DOHH2 (cell line): Measurements from ENCODE around the gene SMARCA4.

Experiments
- H3F3A ChIP-seq: fragments of 200-600 bp; sonication (generic), shearing (Covaris generic); 2 replicates; pipeline ENCODE4 v1.6.0; 2016; ENCODE audit warnings: antibody characterized with exemption, mild to moderate bottlenecking; ENCODE audit not compliant: control insufficient read depth, insufficient read depth
- H3K27ac ChIP-seq: fragments of 200-600 bp; sonication (generic); 2 replicates; pipeline ENCODE4 v1.5.1; 2014; ENCODE audit warnings: low read depth, mild to moderate bottlenecking, low read length, moderate library complexity
- H3K27me3 ChIP-seq: fragments of 200-600 bp; sonication (generic); 2 replicates; pipeline ENCODE4 v1.6.1; 2014; ENCODE audit warnings: mild to moderate bottlenecking, low read length, mixed read lengths; ENCODE audit not compliant: control insufficient read depth
- H3K36me3 ChIP-seq: fragments of 200-600 bp; sonication (generic); 2 replicates; pipeline ENCODE4 v1.6.1; 2014; ENCODE audit warnings: mild to moderate bottlenecking, low read length, moderate library complexity, mixed read lengths; ENCODE audit not compliant: control insufficient read depth
- H3K4me1 ChIP-seq: fragments of 200-600 bp; sonication (generic); 2 replicates; pipeline ENCODE4 v1.6.1; 2014; ENCODE audit warnings: mild to moderate bottlenecking, low read length, mixed read lengths; ENCODE audit not compliant: control insufficient read depth
- H3K4me2 ChIP-seq: fragments of 200-600 bp; sonication (generic); 2 replicates; pipeline ENCODE4 v1.6.0; 2014; ENCODE audit warnings: mild to moderate bottlenecking, low read length, moderate library complexity
- H3K4me3 ChIP-seq: fragments of 200-600 bp; sonication (generic); 2 replicates; pipeline ENCODE4 v1.5.1; 2014; ENCODE audit warnings: mild to moderate bottlenecking, low read length, mixed read lengths
- H3K79me2 ChIP-seq: fragments of 200-600 bp; sonication (generic); 2 replicates; pipeline ENCODE4 v1.6.1; 2014; ENCODE audit warnings: mild to moderate bottlenecking, low read length, mixed read lengths; ENCODE audit not compliant: control insufficient read depth
- H3K9me2 ChIP-seq: fragments of 200-600 bp; sonication (generic); replicated peaks from 2 replicates; pipeline ENCODE4 v1.6.1; 2014; ENCODE audit warnings: mild to moderate bottlenecking, low read length, mixed read lengths; ENCODE audit not compliant: control insufficient read depth
- H3K9me3 ChIP-seq: fragments of 200-600 bp; sonication (generic); 2 replicates; pipeline ENCODE4 v1.6.1; 2014; ENCODE audit warnings: antibody characterized with exemption, low read length, mixed read lengths; ENCODE audit not compliant: control insufficient read depth, insufficient read depth
- H4K20me1 ChIP-seq: fragments of 200-600 bp; sonication (generic); 2 replicates; pipeline ENCODE4 v1.6.0; 2014; ENCODE audit warnings: low read depth, mild to moderate bottlenecking, antibody characterized with exemption, low read length, moderate library complexity; ENCODE audit not compliant: control insufficient read depth, insufficient read depth
- EZH2phosphoT487 ChIP-seq: fragments of 200-600 bp; sonication (generic); IDR thresholded peaks from 2 replicates; pipeline ENCODE4 v1.6.1; 2017; ENCODE audit warnings: borderline replicate concordance, mild to moderate bottlenecking, antibody characterized with exemption, low read length, moderate library complexity, mixed read lengths
- TF ChIP-seq, protein P1 (sequence below): fragments of 200-600 bp; sonication (generic); IDR thresholded peaks from one replicate; pipeline ENCODE4 v1.5.1; 2014; ENCODE audit warnings: antibody characterized with exemption, mild to moderate bottlenecking, low read depth, low read length; ENCODE audit not compliant: poor library complexity, severe bottlenecking

The SMARCA4 gene

DNA sequence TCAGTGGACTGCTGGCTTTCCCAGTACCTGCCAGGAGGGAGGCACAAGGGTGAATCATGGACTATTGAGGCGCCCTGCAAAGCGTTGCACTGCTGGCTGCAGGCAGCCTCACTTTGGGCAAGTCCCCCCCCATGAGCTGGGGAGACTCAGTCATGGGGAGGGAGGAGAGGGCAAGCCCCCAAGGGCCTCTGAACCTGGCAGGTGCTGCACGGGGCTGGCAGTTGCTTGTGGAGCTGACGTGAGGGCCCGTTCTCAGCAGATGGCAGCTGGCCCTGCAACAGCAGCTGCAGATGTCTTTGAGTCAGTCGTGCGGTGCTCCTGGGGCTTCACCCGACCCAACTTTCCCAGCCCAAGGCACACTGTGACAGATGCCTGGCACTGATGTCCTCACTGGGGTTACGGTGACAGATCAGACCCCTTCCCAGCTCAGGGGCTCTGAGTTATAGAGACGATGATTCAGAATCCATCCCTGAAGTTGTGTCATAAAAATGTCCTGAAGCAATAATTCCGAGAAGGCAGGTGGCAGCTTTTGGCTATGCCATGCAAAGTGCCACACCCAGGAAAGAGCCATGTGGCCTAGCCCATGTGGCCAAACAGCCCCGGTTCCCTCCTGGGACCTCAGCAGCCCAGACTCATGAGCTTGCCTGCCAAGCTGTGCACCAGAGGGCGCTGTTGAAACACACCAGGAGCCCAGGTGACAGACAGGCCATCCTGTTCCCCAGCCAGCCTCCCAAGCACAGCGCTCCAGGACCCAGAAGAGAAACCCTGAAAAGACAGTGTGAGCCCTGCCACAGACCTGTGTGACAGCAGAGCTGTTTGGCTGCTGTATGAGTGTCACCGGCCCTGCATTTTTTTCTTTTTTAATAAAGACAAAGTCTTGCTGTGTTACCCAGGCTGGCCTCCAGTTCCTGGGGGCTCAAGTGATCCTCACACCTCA lies 74.9 kb downstream of the SMARCA4 start:
- TF ChIP-seq, protein P1, sequence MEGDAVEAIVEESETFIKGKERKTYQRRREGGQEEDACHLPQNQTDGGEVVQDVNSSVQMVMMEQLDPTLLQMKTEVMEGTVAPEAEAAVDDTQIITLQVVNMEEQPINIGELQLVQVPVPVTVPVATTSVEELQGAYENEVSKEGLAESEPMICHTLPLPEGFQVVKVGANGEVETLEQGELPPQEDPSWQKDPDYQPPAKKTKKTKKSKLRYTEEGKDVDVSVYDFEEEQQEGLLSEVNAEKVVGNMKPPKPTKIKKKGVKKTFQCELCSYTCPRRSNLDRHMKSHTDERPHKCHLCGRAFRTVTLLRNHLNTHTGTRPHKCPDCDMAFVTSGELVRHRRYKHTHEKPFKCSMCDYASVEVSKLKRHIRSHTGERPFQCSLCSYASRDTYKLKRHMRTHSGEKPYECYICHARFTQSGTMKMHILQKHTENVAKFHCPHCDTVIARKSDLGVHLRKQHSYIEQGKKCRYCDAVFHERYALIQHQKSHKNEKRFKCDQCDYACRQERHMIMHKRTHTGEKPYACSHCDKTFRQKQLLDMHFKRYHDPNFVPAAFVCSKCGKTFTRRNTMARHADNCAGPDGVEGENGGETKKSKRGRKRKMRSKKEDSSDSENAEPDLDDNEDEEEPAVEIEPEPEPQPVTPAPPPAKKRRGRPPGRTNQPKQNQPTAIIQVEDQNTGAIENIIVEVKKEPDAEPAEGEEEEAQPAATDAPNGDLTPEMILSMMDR, result peak; percentile 99
- TF ChIP-seq EZH2phosphoT487, result no peak
- Histone ChIP-seq H3K27me3 (no peaks in the 10 kb centered on the region), H4K20me1 (no peaks in the 10 kb centered on the region), H3K9me3 (no peaks in the 10 kb centered on the region), H3K4me1 (peaks cover 75% of the 10 kb centered on the region), H3K4me2 (peak overlapping the region; percentile 65), H3F3A (peaks cover 15% of the 10 kb centered on the region), H3K9me2 (no peaks in the 10 kb centered on the region), H3K27ac (peak overlapping the region; percentile 93), H3K79me2 (peaks cover 36% of the 10 kb centered on the region), H3K36me3 (peaks cover 91% of the 10 kb centered on the region), H3K4me3 (peak overlapping the region; percentile 50)

DNA sequence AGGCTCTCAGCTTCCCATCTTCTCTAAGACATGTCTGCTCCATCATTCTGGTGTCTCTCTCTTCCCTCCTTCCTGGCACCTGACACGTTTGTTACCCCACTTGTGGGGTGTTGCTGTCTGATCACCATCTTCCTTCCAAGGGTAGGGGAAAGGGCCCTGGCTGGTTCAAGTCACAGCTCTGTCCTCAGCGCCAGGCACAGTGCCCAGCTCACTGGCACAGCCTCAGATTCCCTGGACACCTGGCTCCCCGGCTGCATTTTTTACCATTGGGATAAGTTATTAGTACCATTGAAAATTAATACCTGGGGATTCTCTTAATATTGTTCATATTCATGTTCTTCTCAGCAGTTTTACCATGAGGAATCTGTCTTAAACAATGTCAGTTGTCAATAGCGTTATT lies 77.7 kb downstream of the SMARCA4 start:
- Histone ChIP-seq H3K27me3 (no peaks in the 10 kb centered on the region), H3K4me2 (no peak overlapping the region), H3K27ac (peak overlapping the region; percentile 15; the same call in 1 of the 2 replicates), H3K4me1 (peaks cover 69% of the 10 kb centered on the region), H3K9me2 (no peaks in the 10 kb centered on the region), H3K79me2 (peaks cover 44% of the 10 kb centered on the region), H4K20me1 (no peaks in the 10 kb centered on the region), H3K9me3 (no peaks in the 10 kb centered on the region), H3K4me3 (no peak overlapping the region), H3K36me3 (peaks cover 93% of the 10 kb centered on the region), H3F3A (peaks cover 25% of the 10 kb centered on the region)
- TF ChIP-seq, protein P1, result no peak
- TF ChIP-seq EZH2phosphoT487, result no peak

DNA sequence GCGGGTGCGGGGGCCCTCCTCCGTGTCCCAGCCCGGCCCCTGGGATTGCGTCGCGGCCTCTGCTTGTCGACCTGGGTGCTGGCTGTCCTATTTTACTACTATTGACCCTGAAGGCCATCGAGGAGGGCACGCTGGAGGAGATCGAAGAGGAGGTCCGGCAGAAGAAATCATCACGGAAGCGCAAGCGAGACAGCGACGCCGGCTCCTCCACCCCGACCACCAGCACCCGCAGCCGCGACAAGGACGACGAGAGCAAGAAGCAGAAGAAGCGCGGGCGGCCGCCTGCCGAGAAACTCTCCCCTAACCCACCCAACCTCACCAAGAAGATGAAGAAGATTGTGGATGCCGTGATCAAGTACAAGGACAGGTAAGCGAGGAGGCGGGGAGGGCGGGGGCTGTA lies 80.4 kb downstream of the SMARCA4 start:
- H3K36me3 ChIP-seq, result peaks cover 89% of the 10 kb centered on the region
- H3F3A ChIP-seq, result peaks cover 35% of the 10 kb centered on the region
- H4K20me1 ChIP-seq, result no peaks in the 10 kb centered on the region

More for the DNA sequence above, 80.4 kb downstream of the SMARCA4 start:
- Histone ChIP-seq H3K27ac (no peak overlapping the region), H3K4me1 (peaks cover 69% of the 10 kb centered on the region), H3K27me3 (no peaks in the 10 kb centered on the region), H3K9me2 (no peaks in the 10 kb centered on the region), H3K79me2 (peaks cover 58% of the 10 kb centered on the region), H3K9me3 (no peaks in the 10 kb centered on the region), H3K4me2 (no peak overlapping the region), H3K4me3 (no peak overlapping the region)
- TF ChIP-seq EZH2phosphoT487, result no peak
- TF ChIP-seq, protein P1, result no peak
